ENCODE results near the gene SKP2.
A peak's percentile ranks its signal among the peaks of the same experiment; 100 is the strongest.
"Not testable (repeated sequence)": the region's sequence is repeated elsewhere in the genome, so short reads cannot be mapped to it uniquely, and the experiment has no call there.

SKP2 gene

DNA sequence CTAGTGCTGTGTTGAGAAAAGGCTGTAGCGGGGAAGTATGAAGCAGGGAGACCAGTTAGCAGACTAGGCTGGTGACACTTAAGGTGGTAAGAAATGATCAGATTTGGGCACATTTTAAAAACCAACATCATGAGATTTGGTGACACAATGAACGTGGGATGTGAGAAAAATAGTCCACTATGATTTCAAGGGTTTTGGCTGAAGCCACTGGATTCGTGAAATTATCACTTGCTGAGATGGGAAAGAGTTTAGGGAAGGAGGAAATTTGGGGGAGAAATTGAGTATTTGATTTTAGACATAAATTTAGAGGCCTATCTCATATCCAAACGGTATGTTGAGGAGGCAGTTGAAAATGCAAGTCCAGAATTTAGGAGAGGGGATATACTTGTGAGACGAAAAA lies 23.1 kb downstream of the SKP2 start:
- DNase-seq (no peak), ATAC-seq (no peak)
- Mint-ChIP-seq H3K27me3 (no peaks in the 10 kb centered on the region), H3K9me3 (no peaks in the 10 kb centered on the region), H3K27ac (no peak overlapping the region), H3K4me3 (no peak overlapping the region), H3K4me1 (peaks cover 8% of the 10 kb centered on the region)

DNA sequence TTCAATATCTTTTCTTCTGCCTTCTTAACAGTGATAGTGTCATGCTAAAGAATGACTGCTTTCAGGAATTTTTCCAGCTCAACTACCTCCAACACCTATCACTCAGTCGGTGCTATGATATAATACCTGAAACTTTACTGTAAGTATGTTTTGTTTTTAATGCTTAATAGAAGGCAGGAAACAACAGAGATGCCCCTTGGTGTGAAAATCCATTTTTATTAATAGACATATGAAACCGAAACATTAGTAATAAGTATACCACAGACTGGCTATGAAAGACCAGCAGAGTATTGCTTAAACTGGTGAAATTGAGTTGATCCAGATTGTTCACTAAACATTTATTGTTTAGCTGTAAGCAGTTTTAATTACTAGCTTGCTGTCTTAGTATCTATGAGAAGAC lies 25.2 kb downstream of the SKP2 start:
- no peak overlapping the region for H3K4me3 Mint-ChIP-seq
- H3K27me3 Mint-ChIP-seq, result no peaks in the 10 kb centered on the region
- H3K4me1 Mint-ChIP-seq, result peaks cover 8% of the 10 kb centered on the region
- ATAC-seq (peak; percentile 76), DNase-seq (no peak)
- H3K27ac Mint-ChIP-seq, result no peak overlapping the region
- no peaks in the 10 kb centered on the region for H3K9me3 Mint-ChIP-seq

DNA sequence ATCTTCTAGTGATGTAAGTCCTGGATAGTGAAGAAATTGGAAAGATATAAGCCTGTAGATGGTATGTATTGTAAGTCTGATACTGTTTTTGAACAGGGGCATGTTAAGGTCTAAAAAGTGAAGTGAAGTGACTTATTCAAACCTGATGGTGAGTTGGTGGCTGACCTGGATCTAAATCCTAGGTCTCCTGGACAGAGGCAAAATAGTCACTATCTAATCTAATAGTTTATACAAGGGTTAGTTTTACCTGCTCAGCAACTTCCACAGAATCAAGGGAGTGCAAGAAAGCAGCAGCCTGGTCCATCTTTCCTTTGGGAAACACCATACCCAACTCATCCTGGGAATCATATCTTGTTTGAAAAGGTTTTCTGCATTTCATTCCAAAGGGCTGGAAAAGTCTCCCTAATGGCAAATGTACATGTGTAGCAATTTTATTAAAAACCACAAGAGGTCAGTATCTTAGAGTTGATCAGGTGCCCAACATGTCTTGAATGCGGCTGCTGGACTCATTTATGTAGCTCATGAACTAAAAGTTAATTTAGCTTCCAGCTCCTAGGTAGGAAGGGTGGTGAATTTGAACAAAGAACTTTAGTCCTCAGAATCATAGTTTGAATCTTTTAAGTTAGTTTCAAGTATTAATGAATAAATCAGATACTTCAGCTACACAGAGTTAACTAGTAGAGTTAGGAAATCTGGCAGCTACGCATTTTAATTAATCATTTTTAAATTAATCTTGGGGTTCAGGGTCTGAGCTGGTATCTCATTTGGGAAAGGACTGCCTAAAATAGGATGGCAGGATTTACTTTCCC lies 26.0 kb downstream of the SKP2 start:
- no peaks in the 10 kb centered on the region for H3K27me3 Mint-ChIP-seq
- no peak for DNase-seq
- H3K27ac Mint-ChIP-seq, result peak overlapping the region in 1 of 2 donors; percentile 2
- no peaks in the 10 kb centered on the region for H3K9me3 Mint-ChIP-seq
- peaks cover 8% of the 10 kb centered on the region for H3K4me1 Mint-ChIP-seq
- ATAC-seq, result no peak
- no peak overlapping the region for H3K4me3 Mint-ChIP-seq

DNA sequence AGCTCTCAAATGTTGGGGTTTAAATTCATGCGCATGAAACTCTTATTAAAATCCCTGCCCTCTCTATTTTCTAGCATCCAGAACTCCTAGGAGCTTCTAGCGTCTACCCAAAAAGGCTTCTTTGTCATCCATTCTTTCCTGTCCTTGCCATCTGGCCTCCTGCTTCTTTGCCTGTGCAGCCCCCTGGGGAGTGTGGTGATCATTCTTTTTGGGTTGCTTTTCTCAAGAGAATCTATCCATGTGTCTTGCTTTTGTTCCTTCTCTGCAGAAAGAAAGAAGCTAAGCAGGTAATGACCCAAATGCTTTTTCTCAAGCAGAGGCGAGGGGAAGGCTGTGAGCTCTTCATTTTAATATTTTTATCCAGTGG lies 26.6 kb downstream of the SKP2 start:
- Mint-ChIP-seq H3K9me3 (no peaks in the 10 kb centered on the region), H3K4me1 (peaks cover 8% of the 10 kb centered on the region), H3K27me3 (no peaks in the 10 kb centered on the region), H3K27ac (peak overlapping the region in 1 of 2 donors; percentile 23), H3K4me3 (no peak overlapping the region)
- DNase-seq, result no peak
- ATAC-seq, result no peak

DNA sequence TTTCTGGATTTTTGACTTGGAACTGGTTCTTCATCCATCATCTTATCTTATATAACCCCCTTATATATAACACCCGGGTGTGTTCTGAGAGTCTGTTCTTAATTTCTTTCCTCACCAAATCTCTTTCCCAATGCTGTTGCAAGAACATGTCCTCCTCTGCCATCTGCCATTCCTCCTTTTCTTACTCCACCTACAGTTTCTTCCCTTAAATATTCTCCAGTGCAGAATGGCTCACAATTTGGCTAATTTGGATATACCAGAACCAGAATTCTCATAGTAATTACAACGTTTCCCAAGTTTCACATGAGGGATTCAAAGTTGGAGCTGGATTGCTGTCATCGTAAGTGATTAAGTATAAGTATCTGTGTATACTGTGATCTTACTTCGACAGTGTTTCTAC lies 28.0 kb downstream of the SKP2 start:
- H3K27ac Mint-ChIP-seq, result peak overlapping the region in 1 of 2 donors; percentile 28
- DNase-seq (no peak), ATAC-seq (no peak)
- H3K9me3 Mint-ChIP-seq, result no peaks in the 10 kb centered on the region
- H3K4me1 Mint-ChIP-seq, result peaks cover 8% of the 10 kb centered on the region
- no peaks in the 10 kb centered on the region for H3K27me3 Mint-ChIP-seq
- H3K4me3 Mint-ChIP-seq, result no peak overlapping the region

DNA sequence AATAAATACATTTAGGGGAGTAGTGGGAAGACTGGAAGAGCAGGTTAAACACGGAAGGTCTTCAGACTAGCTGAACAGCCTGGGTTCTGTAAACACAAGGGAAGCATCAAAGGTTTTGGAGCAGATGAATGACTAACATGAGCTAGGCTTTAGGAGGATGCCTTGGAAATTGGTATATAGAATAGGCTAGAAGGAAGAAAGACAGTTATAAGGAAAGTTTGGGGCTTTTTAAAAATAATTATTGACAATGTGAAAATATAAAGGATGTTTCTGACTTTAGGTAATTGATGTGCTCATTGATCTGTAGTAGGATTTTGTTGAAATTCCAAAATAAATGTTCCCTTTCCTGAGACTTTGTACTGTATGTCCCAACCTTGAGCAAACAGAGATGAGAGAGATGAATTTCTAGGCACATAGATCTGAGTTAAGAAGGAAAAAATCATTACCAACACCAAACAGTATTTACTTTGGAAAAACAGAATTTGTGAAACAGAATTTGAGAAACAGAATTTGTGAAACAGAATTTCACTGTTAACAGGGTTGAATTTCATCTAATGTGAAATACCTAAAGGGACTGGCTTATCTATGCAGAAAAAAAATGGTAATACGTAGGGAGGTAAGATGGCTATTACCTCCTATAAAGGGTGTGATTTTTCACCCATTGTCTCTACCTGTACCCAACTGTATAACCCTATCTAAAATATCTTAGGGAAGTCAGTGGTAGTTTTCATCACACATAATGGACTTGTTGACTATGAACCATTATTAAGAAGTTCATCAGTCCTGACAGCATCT lies 28.8 kb downstream of the SKP2 start:
- peaks cover 8% of the 10 kb centered on the region for H3K4me1 Mint-ChIP-seq
- H3K27ac Mint-ChIP-seq, result no peak overlapping the region
- no peak overlapping the region for H3K4me3 Mint-ChIP-seq
- peaks cover 0 to 4% of the 10 kb centered on the region in 2 donors for H3K9me3 Mint-ChIP-seq
- no peaks in the 10 kb centered on the region for H3K27me3 Mint-ChIP-seq
- DNase-seq, result no peak
- ATAC-seq, result no peak

DNA sequence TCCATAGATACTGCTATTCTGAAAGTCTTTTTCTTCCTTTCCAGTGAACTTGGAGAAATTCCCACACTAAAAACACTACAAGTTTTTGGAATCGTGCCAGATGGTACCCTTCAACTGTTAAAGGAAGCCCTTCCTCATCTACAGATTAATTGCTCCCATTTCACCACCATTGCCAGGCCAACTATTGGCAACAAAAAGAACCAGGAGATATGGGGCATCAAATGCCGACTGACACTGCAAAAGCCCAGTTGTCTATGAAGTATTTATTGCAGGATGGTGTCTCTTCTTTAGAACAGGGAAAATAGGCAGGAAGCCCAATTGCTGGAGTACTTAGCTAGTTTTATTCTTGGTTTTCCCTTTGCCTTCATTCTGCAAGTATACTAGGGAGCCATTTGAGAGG lies 29.9 kb downstream of the SKP2 start:
- H3K27ac Mint-ChIP-seq, result no peak overlapping the region
- peaks cover 6% of the 10 kb centered on the region for H3K4me1 Mint-ChIP-seq
- ATAC-seq, result no peak

GRCh38 chr5:36184408-36184807 lies 32.5 kb downstream of the SKP2 start:
- H3K4me1 Mint-ChIP-seq, H3K4me3 Mint-ChIP-seq, H3K27ac Mint-ChIP-seq, H3K27me3 Mint-ChIP-seq, ATAC-seq, DNase-seq: not testable (repeated sequence)
- H3K9me3 Mint-ChIP-seq, result peaks cover 20 to 34% of the 10 kb centered on the region in 2 donors

More for the DNA sequence above, 29.9 kb downstream of the SKP2 start:
- H3K27me3 Mint-ChIP-seq, result no peaks in the 10 kb centered on the region
- DNase-seq, result no peak
- H3K9me3 Mint-ChIP-seq, result peaks cover under 1 to 8% of the 10 kb centered on the region in 2 donors
- H3K4me3 Mint-ChIP-seq, result no peak overlapping the region

GRCh38 chr5:36193746-36194145 lies 41.8 kb downstream of the SKP2 start:
- no peak for ATAC-seq
- no peak overlapping the region for H3K27ac Mint-ChIP-seq
- no peak for DNase-seq
- no peak overlapping the region for H3K4me3 Mint-ChIP-seq
- H3K4me1 Mint-ChIP-seq, result no peaks in the 10 kb centered on the region
- H3K9me3 Mint-ChIP-seq, result peaks cover 7 to 8% of the 10 kb centered on the region in 2 donors
- no peaks in the 10 kb centered on the region for H3K27me3 Mint-ChIP-seq

DNA sequence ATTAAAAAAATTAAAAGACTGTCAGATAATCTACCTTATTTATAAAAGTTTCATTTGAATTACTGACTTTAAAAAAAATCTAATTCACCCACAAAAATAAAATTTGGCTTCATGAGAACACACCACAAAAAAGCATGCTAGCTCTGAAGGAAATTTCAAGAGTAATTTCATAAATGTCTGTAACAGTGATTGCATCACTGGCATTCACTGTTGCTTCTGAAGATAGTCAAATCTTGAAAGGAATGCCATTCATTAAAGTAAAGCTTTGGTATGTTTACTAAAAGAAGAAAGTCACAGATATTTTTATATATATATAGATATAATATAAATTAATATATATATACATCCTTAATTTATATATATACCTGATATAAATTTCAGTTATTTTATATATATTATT lies 46.4 kb downstream of the SKP2 start:
- H3K4me1 Mint-ChIP-seq, result no peaks in the 10 kb centered on the region
- peak overlapping the region in 1 of 2 donors; percentile 65 for H3K27ac Mint-ChIP-seq
- DNase-seq (no peak), ATAC-seq (no peak)
- H3K9me3 Mint-ChIP-seq, result no peaks in the 10 kb centered on the region
- H3K4me3 Mint-ChIP-seq, result no peak overlapping the region
- no peaks in the 10 kb centered on the region for H3K27me3 Mint-ChIP-seq

DNA sequence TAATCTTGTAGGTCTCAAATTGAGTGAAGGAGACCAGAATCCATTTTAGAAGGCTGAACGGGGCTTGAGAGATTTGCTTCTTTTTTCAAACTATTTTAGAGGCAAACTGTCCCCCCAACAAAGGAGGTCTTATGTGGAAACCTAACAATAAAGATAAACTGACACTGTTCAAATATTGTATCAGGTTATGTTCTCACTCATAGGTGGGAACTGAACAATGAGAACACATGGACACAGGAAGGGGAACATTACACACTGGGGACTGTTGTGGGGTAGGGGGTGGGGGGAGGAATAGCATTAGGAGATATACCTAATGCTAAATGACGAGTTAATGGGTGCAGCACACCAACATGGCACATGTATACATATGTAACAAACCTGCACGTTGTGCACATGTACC lies 46.9 kb downstream of the SKP2 start:
- not testable (repeated sequence) for ATAC-seq, H3K4me1 Mint-ChIP-seq, H3K27me3 Mint-ChIP-seq, DNase-seq, H3K9me3 Mint-ChIP-seq, H3K4me3 Mint-ChIP-seq, H3K27ac Mint-ChIP-seq

DNA sequence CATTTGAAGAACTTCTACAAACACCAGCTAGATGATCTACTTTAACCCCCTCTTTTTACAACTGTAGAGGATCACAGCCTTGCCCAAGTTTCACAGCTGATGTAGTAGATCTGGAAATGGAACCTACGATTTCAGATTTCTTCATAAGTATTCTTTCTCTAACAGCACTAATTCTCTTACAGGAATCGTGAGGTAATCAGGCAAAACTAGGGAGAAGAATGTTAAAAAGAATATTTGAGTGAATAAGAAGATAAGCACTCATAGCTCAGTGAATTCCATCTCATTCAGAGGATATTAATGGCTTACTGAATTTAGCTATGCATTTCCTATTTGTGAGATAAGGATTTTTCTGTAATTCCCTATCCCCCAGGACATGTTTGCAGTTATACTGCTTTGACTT lies 47.7 kb downstream of the SKP2 start:
- H3K27ac Mint-ChIP-seq, result no peak overlapping the region
- H3K4me3 Mint-ChIP-seq, result no peak overlapping the region
- DNase-seq (no peak), ATAC-seq (no peak)
- no peaks in the 10 kb centered on the region for H3K27me3 Mint-ChIP-seq
- H3K9me3 Mint-ChIP-seq, result no peaks in the 10 kb centered on the region
- H3K4me1 Mint-ChIP-seq, result no peaks in the 10 kb centered on the region

- Mint-ChIP-seq H3K4me3 (no peak overlapping the region), H3K27me3 (no peaks in the 10 kb centered on the region), H3K27ac (no peak overlapping the region), H3K4me1 (no peaks in the 10 kb centered on the region), H3K9me3 (no peaks in the 10 kb centered on the region)
- ATAC-seq, result no peak
- no peak for DNase-seq
These were observed 48.6 kb downstream of the SKP2 start for GRCh38 chr5:36200513-36200912.

DNA sequence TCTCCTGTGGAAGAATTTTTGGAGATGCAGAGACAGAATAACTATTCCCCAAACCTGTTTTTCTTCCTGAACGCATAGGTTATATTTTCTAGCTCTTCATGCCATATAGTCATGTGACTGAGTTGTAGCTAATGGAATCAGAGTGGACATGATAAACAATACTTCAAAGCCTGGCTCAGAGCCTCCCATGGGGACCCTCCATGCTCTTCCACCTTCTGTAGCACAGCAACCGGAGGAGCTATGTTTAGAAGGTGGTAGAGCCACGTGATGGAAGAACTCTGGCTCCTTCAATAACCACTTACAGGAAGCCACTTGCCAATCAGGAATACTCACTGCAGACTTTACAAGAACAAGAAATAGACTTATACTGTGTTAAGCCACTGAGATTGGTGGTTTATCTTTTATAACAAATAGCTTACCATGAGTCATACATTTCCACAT lies 50.6 kb downstream of the SKP2 start:
- no peaks in the 10 kb centered on the region for H3K27me3 Mint-ChIP-seq
- peak overlapping the region in 1 of 2 donors; percentile 79 for H3K27ac Mint-ChIP-seq
- ATAC-seq (no peak), DNase-seq (no peak)
- no peak overlapping the region for H3K4me3 Mint-ChIP-seq
- H3K4me1 Mint-ChIP-seq, result no peaks in the 10 kb centered on the region
- no peaks in the 10 kb centered on the region for H3K9me3 Mint-ChIP-seq

- H3K4me1 Mint-ChIP-seq, result no peaks in the 10 kb centered on the region
- DNase-seq, result no peak
- no peaks in the 10 kb centered on the region for H3K9me3 Mint-ChIP-seq
- no peak for ATAC-seq
- H3K27me3 Mint-ChIP-seq, result no peaks in the 10 kb centered on the region
- no peak overlapping the region for H3K4me3 Mint-ChIP-seq
- no peak overlapping the region for H3K27ac Mint-ChIP-seq
These were observed 53.4 kb downstream of the SKP2 start for GRCh38 chr5:36205329-36205728.

DNA sequence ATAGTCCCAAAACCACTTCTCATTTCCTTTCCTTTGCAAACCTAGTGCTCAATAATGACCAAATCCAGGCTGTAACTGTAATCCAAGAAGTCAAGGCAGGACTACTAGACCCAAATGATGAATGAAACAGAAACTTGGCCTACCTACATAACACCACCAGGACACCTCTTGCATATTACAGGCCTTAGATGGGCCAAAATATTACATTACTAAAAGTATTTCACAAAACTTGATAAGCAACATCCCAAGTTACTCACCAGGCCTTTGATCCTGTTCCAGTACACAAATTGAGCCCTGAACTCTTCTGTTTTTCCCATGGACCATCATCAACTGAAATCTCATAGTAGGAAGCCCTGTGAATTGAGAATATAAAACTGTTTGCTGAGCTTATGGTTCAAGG lies 55.0 kb downstream of the SKP2 start:
- Mint-ChIP-seq H3K9me3 (no peaks in the 10 kb centered on the region), H3K4me1 (no peaks in the 10 kb centered on the region), H3K27me3 (no peaks in the 10 kb centered on the region), H3K27ac (no peak overlapping the region), H3K4me3 (no peak overlapping the region)
- no peak for DNase-seq
- no peak for ATAC-seq
